ENCODE data around the gene GLT6D1. TPM values are rescaled to one million over a fixed set of nuclear protein-coding genes. Genes with fewer than 3 reads are reported as not detected.

Gene GLT6D1
- total and polyA plus RNA-seq, 2 of the 4 experiments (the other 2 are of a cell fraction): not detected

DNA sequence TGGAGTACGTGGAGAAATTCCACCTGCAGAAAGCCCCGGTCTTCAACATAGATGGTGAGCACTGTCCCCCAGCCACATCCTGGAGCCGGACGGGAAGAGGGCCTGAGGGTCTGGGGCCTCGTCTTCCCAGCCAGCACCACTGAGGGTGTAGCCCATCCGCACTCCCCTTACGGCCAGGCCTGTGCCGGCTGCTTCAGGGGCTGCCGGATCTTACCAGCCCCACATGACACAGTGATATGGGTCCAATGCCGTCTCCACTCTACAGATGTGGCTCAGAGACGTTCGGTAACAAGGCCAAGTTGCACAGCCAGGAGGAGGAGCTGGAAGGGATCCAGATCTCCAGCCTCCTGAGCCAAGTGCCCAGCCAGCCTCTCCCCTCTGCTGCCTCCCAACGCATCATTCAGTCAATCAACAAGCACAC lies 21.3 kb downstream of the GLT6D1 start:
- Histone ChIP-seq H3K27ac (ENCODE audit: insufficient read depth, low read length) (no peak overlapping the region), H3K4ac (ENCODE audit: low read depth, low read length) (no peak overlapping the region), H4K5ac (ENCODE audit: low read depth, low read length) (no peak overlapping the region), H2BK5ac (ENCODE audit: low read depth, low read length, poor library complexity, severe bottlenecking) (no peak overlapping the region), H2BK20ac (ENCODE audit: low read depth, low read length) (no peak overlapping the region), H3K18ac (ENCODE audit: low read depth, low read length) (no peak overlapping the region), H3K36me3 (ENCODE audit: control insufficient read depth, insufficient read depth, low read length) (no peaks in the 10 kb centered on the region), H4K20me1 (ENCODE audit: insufficient read depth, low read length) (no peaks in the 10 kb centered on the region), H2AFZ (replicated peaks; ENCODE audit: low read length, poor library complexity) (peak overlapping the region; percentile 11), H4K91ac (ENCODE audit: insufficient read depth, low read depth, low read length) (no peak overlapping the region), H3K9me1 (ENCODE audit: insufficient read depth, low read length) (no peaks in the 10 kb centered on the region), H3K4me2 (ENCODE audit: low read depth, low read length) (no peak overlapping the region), H3K14ac (replicated peaks; ENCODE audit: low read depth, low read length) (no peak overlapping the region), H2BK15ac (ENCODE audit: low read depth, low read length) (no peak overlapping the region), H4K8ac (ENCODE audit: low read depth in 2 of 2, low read length in 2 of 2) (no peak overlapping the region), H3K9me3 (ENCODE audit: control insufficient read depth, insufficient read depth, low read length) (no peaks in the 10 kb centered on the region), H2AK5ac (ENCODE audit: low read depth, low read length) (no peak overlapping the region), H3K9ac (ENCODE audit: low read depth, low read length) (no peak overlapping the region), H3K27me3 (ENCODE audit: control insufficient read depth, insufficient read depth, low read length) (no peaks in the 10 kb centered on the region; the same call in 1 of the 2 replicates), H3K79me1 (ENCODE audit: low read depth in 1 of 2, low read length in 2 of 2) (no peaks in the 10 kb centered on the region), H2BK120ac (ENCODE audit: low read depth, low read length) (no peak overlapping the region), H2AK9ac (replicated peaks; ENCODE audit: low read depth, low read length, poor library complexity) (no peak overlapping the region), H3K4me1 (ENCODE audit: control insufficient read depth, insufficient read depth, low read length) (no peaks in the 10 kb centered on the region), H3K23ac (ENCODE audit: low read depth, low read length) (no peak overlapping the region), H3K4me3 (ENCODE audit: insufficient read depth, low read depth, low read length) (no peak overlapping the region), H3K56ac (ENCODE audit: extremely low read depth, insufficient read depth, low read length) (no peak overlapping the region)
- intact Hi-C loops (cut with micrococcal nuclease) (no loop called here), in situ Hi-C loops (cut with MboI; ENCODE audit: low sequenced_read_pairs) (loop anchor here (25.0 kb wide), 1 partner anchor 319 kb away; no protein-coding TSS in a partner anchor), dilution Hi-C loops (cut with HindIII; ENCODE audit: low sequenced_read_pairs, unreplicated experiment) (no loop called here)
- POLR2A ChIA-PET (ENCODE audit: unreplicated experiment): no interaction called here
- TF ChIP-seq MAZ (IDR thresholded peaks at IDR 0.05; ENCODE audit: borderline replicate concordance, low read depth, low read length): no peak
- TF ChIP-seq, protein P1, sequence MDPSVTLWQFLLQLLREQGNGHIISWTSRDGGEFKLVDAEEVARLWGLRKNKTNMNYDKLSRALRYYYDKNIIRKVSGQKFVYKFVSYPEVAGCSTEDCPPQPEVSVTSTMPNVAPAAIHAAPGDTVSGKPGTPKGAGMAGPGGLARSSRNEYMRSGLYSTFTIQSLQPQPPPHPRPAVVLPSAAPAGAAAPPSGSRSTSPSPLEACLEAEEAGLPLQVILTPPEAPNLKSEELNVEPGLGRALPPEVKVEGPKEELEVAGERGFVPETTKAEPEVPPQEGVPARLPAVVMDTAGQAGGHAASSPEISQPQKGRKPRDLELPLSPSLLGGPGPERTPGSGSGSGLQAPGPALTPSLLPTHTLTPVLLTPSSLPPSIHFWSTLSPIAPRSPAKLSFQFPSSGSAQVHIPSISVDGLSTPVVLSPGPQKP (IDR thresholded peaks at IDR 0.05; ENCODE audit: borderline replicate concordance, low read depth, low read length): no peak
- TF ChIP-seq BHLHE40 (IDR thresholded peaks at IDR 0.05; ENCODE audit: low read depth, low read length): no peak
- TF ChIP-seq CTCF (conservative IDR thresholded peaks at IDR 0.05; ENCODE audit: low read depth, low read length): no peak
- no peak for TF ChIP-seq NFE2L2 (IDR thresholded peaks at IDR 0.05; ENCODE audit: low read depth, low read length)
- TF ChIP-seq MAFK (IDR thresholded peaks at IDR 0.05; ENCODE audit: low read depth, low read length): no peak
- no peak for TF ChIP-seq RCOR1 (IDR thresholded peaks at IDR 0.05; ENCODE audit: insufficient replicate concordance, low read length)
- no peak for ATAC-seq (ENCODE audit: low read depth)
- DNase-seq: no peak
- CTCF ChIA-PET: no interaction called here
- no TSS peak for BruUV-seq (replicated peaks)
- 80% methylated on average over 1 of the region's 13 CpGs; no CpG with 5 or more reads in 1 of the 2 experiments for WGBS, 2 experiments (ENCODE audit: extremely low coverage in 2 of 2, insufficient read length in 1 of 2)

Measured in IMR-90 (cell line).